ENCODE results near the gene RMND5B.

The RMND5B gene

GRCh38 chr5:178162481-178162880 is 31.7 kb downstream of the RMND5B start:
- TF ChIP-seq EZH2phosphoT487 (IDR thresholded peaks at IDR 0.05; ENCODE audit: borderline replicate concordance, low read length), result no peak
- TF ChIP-seq CTCF (IDR thresholded peaks at IDR 0.05; ENCODE audit: low read depth, low read length, poor library complexity, severe bottlenecking), result no peak
- Histone ChIP-seq H3F3A (ENCODE audit: control insufficient read depth, insufficient read depth) (0 out of 2 replicates have a peak, but pooled peaks cover 5% of the 10 kb centered on the region), H3K4me3 (ENCODE audit: low read length) (no peak overlapping the region), H3K9me2 (replicated peaks; ENCODE audit: control insufficient read depth, low read length) (no peaks in the 10 kb centered on the region), H3K9me3 (ENCODE audit: control insufficient read depth, insufficient read depth, low read length) (no peaks in the 10 kb centered on the region), H3K36me3 (ENCODE audit: control insufficient read depth, low read length) (no peaks in the 10 kb centered on the region), H3K79me2 (ENCODE audit: control insufficient read depth, low read length) (no peaks in the 10 kb centered on the region), H3K4me2 (ENCODE audit: low read length) (no peak overlapping the region), H3K27me3 (ENCODE audit: control insufficient read depth, low read length) (no peaks in the 10 kb centered on the region), H3K4me1 (ENCODE audit: control insufficient read depth, low read length) (peaks cover 16% of the 10 kb centered on the region), H4K20me1 (ENCODE audit: control insufficient read depth, insufficient read depth, low read depth, low read length) (no peaks in the 10 kb centered on the region), H3K27ac (ENCODE audit: low read depth, low read length) (no peak overlapping the region)

- no peaks in the 10 kb centered on the region for H3K36me3 ChIP-seq (ENCODE audit: control insufficient read depth, low read length)
- TF ChIP-seq EZH2phosphoT487 (IDR thresholded peaks at IDR 0.05; ENCODE audit: borderline replicate concordance, low read length) (no peak), CTCF (IDR thresholded peaks at IDR 0.05; ENCODE audit: low read depth, low read length, poor library complexity, severe bottlenecking) (peak; percentile 94)
- H3K4me2 ChIP-seq (ENCODE audit: low read length), result peak overlapping the region; percentile 77
- H3K9me3 ChIP-seq (ENCODE audit: control insufficient read depth, insufficient read depth, low read length), result no peaks in the 10 kb centered on the region
- peaks cover 26% of the 10 kb centered on the region for H3K4me1 ChIP-seq (ENCODE audit: control insufficient read depth, low read length)
- no peaks in the 10 kb centered on the region for H3K27me3 ChIP-seq (ENCODE audit: control insufficient read depth, low read length)
- H3F3A ChIP-seq (ENCODE audit: control insufficient read depth, insufficient read depth), result 0 out of 2 replicates have a peak, but pooled peaks cover 5% of the 10 kb centered on the region
- H3K4me3 ChIP-seq (ENCODE audit: low read length), result peak overlapping the region; percentile 61
- H3K27ac ChIP-seq (ENCODE audit: low read depth, low read length), result no peak overlapping the region
- no peaks in the 10 kb centered on the region for H3K79me2 ChIP-seq (ENCODE audit: control insufficient read depth, low read length)
- no peaks in the 10 kb centered on the region for H3K9me2 ChIP-seq (replicated peaks; ENCODE audit: control insufficient read depth, low read length)
- no peaks in the 10 kb centered on the region for H4K20me1 ChIP-seq (ENCODE audit: control insufficient read depth, insufficient read depth, low read depth, low read length)
Measured at GRCh38 chr5:178163772-178164735, 33.2 kb downstream of the RMND5B start.

DNA sequence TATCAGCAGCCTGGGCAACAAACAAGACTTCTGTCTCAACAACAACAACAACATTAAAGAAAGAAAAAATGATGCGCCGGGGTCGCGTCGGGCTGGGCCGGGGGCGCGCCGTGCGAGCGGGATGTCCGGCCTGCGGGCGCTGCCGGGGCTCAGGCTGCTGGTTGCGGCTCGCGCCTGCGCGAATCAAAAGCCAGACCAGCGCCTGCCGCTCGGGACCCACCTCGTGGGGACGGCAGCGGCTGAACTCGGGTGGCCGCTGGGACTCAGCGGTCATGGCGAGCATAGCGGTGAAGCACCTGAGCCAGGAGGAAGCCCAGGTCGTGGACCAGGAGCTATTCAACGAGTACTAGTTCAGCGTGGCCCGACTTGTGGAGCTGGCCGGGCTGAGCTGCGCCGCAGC is 34.8 kb downstream of the RMND5B start:
- Histone ChIP-seq H3K9me2 (replicated peaks; ENCODE audit: control insufficient read depth, low read length) (no peaks in the 10 kb centered on the region), H3K36me3 (ENCODE audit: control insufficient read depth, low read length) (no peaks in the 10 kb centered on the region), H3K4me3 (ENCODE audit: low read length) (no peak overlapping the region), H3K79me2 (ENCODE audit: control insufficient read depth, low read length) (no peaks in the 10 kb centered on the region), H3K9me3 (ENCODE audit: control insufficient read depth, insufficient read depth, low read length) (no peaks in the 10 kb centered on the region), H3K27ac (ENCODE audit: low read depth, low read length) (no peak overlapping the region), H4K20me1 (ENCODE audit: control insufficient read depth, insufficient read depth, low read depth, low read length) (no peaks in the 10 kb centered on the region), H3K4me2 (ENCODE audit: low read length) (no peak overlapping the region), H3K27me3 (ENCODE audit: control insufficient read depth, low read length) (no peaks in the 10 kb centered on the region), H3K4me1 (ENCODE audit: control insufficient read depth, low read length) (peaks cover 22% of the 10 kb centered on the region), H3F3A (ENCODE audit: control insufficient read depth, insufficient read depth) (0 out of 2 replicates have a peak, but pooled peaks cover 5% of the 10 kb centered on the region)
- no peak for TF ChIP-seq EZH2phosphoT487 (IDR thresholded peaks at IDR 0.05; ENCODE audit: borderline replicate concordance, low read length)
- TF ChIP-seq CTCF (IDR thresholded peaks at IDR 0.05; ENCODE audit: low read depth, low read length, poor library complexity, severe bottlenecking), result no peak

Data from DOHH2 (cell line).